ENCODE results near the gene ALG2.

The ALG2 gene

DNA sequence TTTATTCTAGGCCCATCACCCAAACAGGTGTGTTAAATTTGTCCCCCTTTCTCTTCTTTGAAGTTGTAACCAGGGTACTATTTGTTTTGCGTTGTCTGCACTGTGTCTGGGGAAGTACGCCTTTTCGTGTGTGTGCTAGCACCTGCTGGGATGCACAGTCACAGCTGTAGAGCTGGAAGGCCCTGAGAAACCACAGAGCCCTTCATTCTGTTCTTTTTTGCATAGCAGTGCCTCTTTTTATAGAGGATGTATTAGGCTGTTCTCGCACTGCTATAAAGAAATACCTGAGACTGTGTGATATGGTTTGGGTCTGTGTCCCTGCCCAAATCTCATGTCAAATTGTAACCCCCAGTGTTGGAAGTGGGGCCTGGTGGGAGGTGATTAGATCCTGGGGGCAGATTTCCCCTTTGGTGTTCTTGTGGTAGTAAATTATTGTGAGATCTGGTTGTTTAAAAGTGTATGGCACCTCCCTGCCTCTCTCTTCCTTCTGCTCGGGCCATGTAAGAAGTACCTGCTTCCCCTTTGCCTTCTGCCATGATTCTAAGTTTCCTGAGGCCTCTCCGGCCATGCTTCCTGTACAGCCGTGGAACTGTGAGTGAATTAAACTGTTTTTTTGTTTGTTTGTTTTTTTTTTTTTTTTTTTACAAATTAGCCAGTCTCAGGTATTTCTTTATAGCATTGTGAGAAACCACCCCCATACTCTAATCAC, 14.3 kb upstream of the ALG2 start:
- Histone ChIP-seq H3K36me3 (ENCODE audit: control insufficient read depth, insufficient read depth, low read length) (peaks cover 5% of the 10 kb centered on the region), H3K4me3 (replicated peaks; ENCODE audit: low read depth, low read length) (no peak overlapping the region; the same call in 1 of the 2 replicates), H3K27me3 (replicated peaks; ENCODE audit: control insufficient read depth, insufficient read depth, low read length) (no peaks in the 10 kb centered on the region)
- peak; percentile 56 for DNase-seq (ENCODE audit: extremely low read depth, insufficient read length)
- TF ChIP-seq, protein P1, sequence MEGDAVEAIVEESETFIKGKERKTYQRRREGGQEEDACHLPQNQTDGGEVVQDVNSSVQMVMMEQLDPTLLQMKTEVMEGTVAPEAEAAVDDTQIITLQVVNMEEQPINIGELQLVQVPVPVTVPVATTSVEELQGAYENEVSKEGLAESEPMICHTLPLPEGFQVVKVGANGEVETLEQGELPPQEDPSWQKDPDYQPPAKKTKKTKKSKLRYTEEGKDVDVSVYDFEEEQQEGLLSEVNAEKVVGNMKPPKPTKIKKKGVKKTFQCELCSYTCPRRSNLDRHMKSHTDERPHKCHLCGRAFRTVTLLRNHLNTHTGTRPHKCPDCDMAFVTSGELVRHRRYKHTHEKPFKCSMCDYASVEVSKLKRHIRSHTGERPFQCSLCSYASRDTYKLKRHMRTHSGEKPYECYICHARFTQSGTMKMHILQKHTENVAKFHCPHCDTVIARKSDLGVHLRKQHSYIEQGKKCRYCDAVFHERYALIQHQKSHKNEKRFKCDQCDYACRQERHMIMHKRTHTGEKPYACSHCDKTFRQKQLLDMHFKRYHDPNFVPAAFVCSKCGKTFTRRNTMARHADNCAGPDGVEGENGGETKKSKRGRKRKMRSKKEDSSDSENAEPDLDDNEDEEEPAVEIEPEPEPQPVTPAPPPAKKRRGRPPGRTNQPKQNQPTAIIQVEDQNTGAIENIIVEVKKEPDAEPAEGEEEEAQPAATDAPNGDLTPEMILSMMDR (IDR thresholded peaks at IDR 0.05; ENCODE audit: insufficient read depth, low read length, poor library complexity, severe bottlenecking), result no peak

DNA sequence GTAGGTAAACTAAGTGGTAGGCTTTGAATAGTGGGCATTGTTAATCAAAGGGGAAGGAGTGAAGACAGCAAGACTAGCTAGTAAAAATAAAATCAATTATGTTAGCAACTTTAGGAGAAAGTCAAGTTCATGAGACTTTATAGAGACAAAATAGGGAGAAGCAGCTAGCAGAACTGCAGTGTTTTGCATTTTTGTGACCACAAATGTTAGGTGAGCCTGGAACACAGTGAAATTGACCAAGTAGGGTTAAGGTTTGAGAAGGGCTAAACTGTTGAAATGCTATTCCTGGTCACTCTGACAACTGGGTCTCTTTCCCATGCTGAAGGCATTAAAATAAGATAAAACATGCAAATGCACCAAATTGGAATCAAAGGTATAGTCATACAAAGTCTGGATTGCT, 13.3 kb upstream of the ALG2 start:
- peaks cover 5% of the 10 kb centered on the region for H3K36me3 ChIP-seq (ENCODE audit: control insufficient read depth, insufficient read depth, low read length)
- TF ChIP-seq, protein P1 (IDR thresholded peaks at IDR 0.05; ENCODE audit: insufficient read depth, low read length, poor library complexity, severe bottlenecking), result no peak
- H3K4me3 ChIP-seq (replicated peaks; ENCODE audit: low read depth, low read length), result no peak overlapping the region
- H3K27me3 ChIP-seq (replicated peaks; ENCODE audit: control insufficient read depth, insufficient read depth, low read length), result no peaks in the 10 kb centered on the region
- no peak for DNase-seq (ENCODE audit: extremely low read depth, insufficient read length)

GRCh38 chr9:99234618-99235017, 12.9 kb upstream of the ALG2 start:
- no peak for DNase-seq (ENCODE audit: extremely low read depth, insufficient read length)
- Histone ChIP-seq H3K4me3 (replicated peaks; ENCODE audit: low read depth, low read length) (no peak overlapping the region), H3K27me3 (replicated peaks; ENCODE audit: control insufficient read depth, insufficient read depth, low read length) (no peaks in the 10 kb centered on the region), H3K36me3 (ENCODE audit: control insufficient read depth, insufficient read depth, low read length) (peaks cover 5% of the 10 kb centered on the region)
- TF ChIP-seq, protein P1 (IDR thresholded peaks at IDR 0.05; ENCODE audit: insufficient read depth, low read length, poor library complexity, severe bottlenecking), result no peak

DNA sequence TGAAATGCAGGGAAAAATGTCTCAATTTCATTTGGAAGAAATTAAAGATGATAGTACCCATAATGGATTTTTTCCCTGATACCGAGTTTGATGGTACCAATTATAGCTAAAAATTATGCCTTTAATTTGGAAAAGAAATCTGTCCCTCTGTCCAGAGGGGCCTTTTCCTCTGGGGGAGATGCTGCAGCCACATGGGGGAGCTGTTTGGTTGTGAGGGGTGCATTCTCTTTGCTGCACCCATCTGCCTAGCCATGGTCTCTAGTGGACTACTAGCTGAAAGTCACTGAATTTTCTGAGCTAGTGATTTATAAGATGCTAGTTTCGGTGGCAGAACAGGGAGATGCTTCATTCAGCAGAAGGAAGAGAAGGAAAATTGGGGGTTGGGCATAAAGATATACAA, 10.0 kb upstream of the ALG2 start:
- no peak for DNase-seq (ENCODE audit: extremely low read depth, insufficient read length)
- TF ChIP-seq, protein P1 (IDR thresholded peaks at IDR 0.05; ENCODE audit: insufficient read depth, low read length, poor library complexity, severe bottlenecking), result peak; percentile 89
- H3K27me3 ChIP-seq (replicated peaks; ENCODE audit: control insufficient read depth, insufficient read depth, low read length), result no peaks in the 10 kb centered on the region
- no peak overlapping the region for H3K4me3 ChIP-seq (replicated peaks; ENCODE audit: low read depth, low read length)
- peaks cover 11% of the 10 kb centered on the region for H3K36me3 ChIP-seq (ENCODE audit: control insufficient read depth, insufficient read depth, low read length)

- no peaks in the 10 kb centered on the region for H3K27me3 ChIP-seq (replicated peaks; ENCODE audit: control insufficient read depth, insufficient read depth, low read length)
- TF ChIP-seq, protein P1 (IDR thresholded peaks at IDR 0.05; ENCODE audit: insufficient read depth, low read length, poor library complexity, severe bottlenecking), result no peak
- peaks cover 14% of the 10 kb centered on the region for H3K36me3 ChIP-seq (ENCODE audit: control insufficient read depth, insufficient read depth, low read length)
Measured at GRCh38 chr9:99230206-99230605, 8.5 kb upstream of the ALG2 start.

More at GRCh38 chr9:99230206-99230605, 8.5 kb upstream of the ALG2 start:
- no peak overlapping the region for H3K4me3 ChIP-seq (replicated peaks; ENCODE audit: low read depth, low read length)
- no peak for DNase-seq (ENCODE audit: extremely low read depth, insufficient read length)

All from GM06990 (cell line).